Heart left ventricle (tissue), 13 donors: ENCODE measurements around the gene SLC18A3.

Source experiments
- POLR2A ChIP-seq, 2 donors: fragments of 450-650 bp; IDR thresholded peaks; one replicate each; pipeline ENCODE4 v1.6.1; 2017; ENCODE audit warnings: antibody characterized with exemption in 2 of 2, mild to moderate bottlenecking in 2 of 2, moderate library complexity in 2 of 2
- TF ChIP-seq, protein P1 (sequence below), 12 donors: fragments of 200-600 bp; sonication (generic) in 4 of 12; IDR thresholded peaks; one replicate each; pipeline versions ENCODE4 v1.5.0 to v1.8.0; 2018 to 2022; ENCODE audit warnings: antibody characterized with exemption in 12 of 12, mild to moderate bottlenecking in 5 of 12
- donor health status: ischemic (EF 13 %, LVEDD 7.1; RV severe dilation, severe dysfunction).
- donor health status: DM: no; HTN: yes; CAD: no.
- donor health status: DM: no; HTN: no; CAD: no.
- donor health status: ischemic (EF 25% LVEDD 6.9; RV normal size, moderate dysfunction).
- donor health status: ischemic (EF 25% LVEDD 5.7; RV mildly dilated, moderate dysfunction).
- donor health status: ischemic (EF 35%, LVEDD 5.7; RV mildly dilated, moderate dysfunction).
- donor health status: nonischemic (EF 11% LVEDD 7.7; RV severe dilation, severe dysfunction).
- donor health status: DM: yes; HTN: yes; CAD: no.
- donor health status: PGD.
- donor health status: ischemic (EF 29% LVEDD 5.4; RV normal size, mild dysfunction).
- donor health status: nonischemic (EF 23%, LVEDD 6.1; RV moderate dilation, normal function).

DNA sequence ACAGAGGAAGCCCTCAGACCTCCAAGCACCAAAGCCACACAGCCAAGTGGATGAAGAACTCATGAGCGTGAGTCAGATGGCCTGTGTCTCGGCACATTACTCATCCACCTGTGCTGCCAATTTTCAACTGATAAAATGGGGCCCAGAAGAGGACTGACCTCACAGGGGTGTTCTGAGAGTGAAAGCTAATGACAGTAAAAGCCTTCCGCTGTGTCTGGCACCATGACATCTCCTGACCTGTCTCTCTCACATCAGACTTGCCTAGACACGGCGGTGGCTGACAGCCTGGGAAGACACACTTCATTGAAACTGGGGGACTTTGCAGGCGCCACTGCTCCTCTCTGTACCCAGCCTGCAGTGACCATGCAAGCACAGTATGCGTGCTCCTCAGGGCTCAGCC is 8.3 kb upstream of the SLC18A3 start:
- TF ChIP-seq, protein P1, sequence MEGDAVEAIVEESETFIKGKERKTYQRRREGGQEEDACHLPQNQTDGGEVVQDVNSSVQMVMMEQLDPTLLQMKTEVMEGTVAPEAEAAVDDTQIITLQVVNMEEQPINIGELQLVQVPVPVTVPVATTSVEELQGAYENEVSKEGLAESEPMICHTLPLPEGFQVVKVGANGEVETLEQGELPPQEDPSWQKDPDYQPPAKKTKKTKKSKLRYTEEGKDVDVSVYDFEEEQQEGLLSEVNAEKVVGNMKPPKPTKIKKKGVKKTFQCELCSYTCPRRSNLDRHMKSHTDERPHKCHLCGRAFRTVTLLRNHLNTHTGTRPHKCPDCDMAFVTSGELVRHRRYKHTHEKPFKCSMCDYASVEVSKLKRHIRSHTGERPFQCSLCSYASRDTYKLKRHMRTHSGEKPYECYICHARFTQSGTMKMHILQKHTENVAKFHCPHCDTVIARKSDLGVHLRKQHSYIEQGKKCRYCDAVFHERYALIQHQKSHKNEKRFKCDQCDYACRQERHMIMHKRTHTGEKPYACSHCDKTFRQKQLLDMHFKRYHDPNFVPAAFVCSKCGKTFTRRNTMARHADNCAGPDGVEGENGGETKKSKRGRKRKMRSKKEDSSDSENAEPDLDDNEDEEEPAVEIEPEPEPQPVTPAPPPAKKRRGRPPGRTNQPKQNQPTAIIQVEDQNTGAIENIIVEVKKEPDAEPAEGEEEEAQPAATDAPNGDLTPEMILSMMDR (IDR thresholded peaks at IDR 0.05) = no peak
- no peak for TF ChIP-seq POLR2A (IDR thresholded peaks at IDR 0.05)
